HL-60 (cell line): ENCODE measurements around the gene IST1.

ENCODE experiments used
- DNase-seq, 2 experiments: peaks; one replicate each; pipeline ENCODE4 v3.0.0-alpha.2; 2010 to 2020; ENCODE audit warnings: low read depth in 1 of 2, low spot score in 1 of 2
- H3K27ac ChIP-seq: fragments of 250-450 bp; sonication (Bioruptor Pico); replicated peaks from 2 replicates; pipeline ENCODE4 v1.5.1; 2020; ENCODE audit warnings: mild to moderate bottlenecking, moderate library complexity
- H3K27me3 ChIP-seq: fragments of 250-450 bp; sonication (Bioruptor Pico); 2 replicates; pipeline ENCODE4 v1.5.1; 2021; ENCODE audit warnings: mild to moderate bottlenecking, moderate library complexity; ENCODE audit not compliant: insufficient read depth, poor library complexity, severe bottlenecking
- H3K4me3 ChIP-seq: replicated peaks from 2 replicates; pipeline ENCODE4 v1.5.1; 2011; ENCODE audit warnings: mild to moderate bottlenecking, control low read depth, low read length; ENCODE audit not compliant: insufficient read depth
- GABPA ChIP-seq: IDR thresholded peaks from 2 replicates; pipeline ENCODE4 v1.6.1; 2012; ENCODE audit warnings: low read depth
- POLR2AphosphoS5 ChIP-seq: IDR thresholded peaks from 2 replicates; pipeline ENCODE4 v1.6.1; 2012; ENCODE audit warnings: low read depth
- SPI1 ChIP-seq: IDR thresholded peaks from 2 replicates; pipeline ENCODE4 v1.6.1; 2012; ENCODE audit warnings: low read depth, mild to moderate bottlenecking, borderline replicate concordance
- TF ChIP-seq, protein P1 (sequence below): IDR thresholded peaks from 2 replicates; pipeline ENCODE4 v1.6.1; 2012; ENCODE audit warnings: low read depth; ENCODE audit not compliant: insufficient replicate concordance
- TF ChIP-seq, protein P2 (sequence below): IDR thresholded peaks from one replicate; pipeline ENCODE4 v1.5.1; 2011; ENCODE audit warnings: low read length, control low read depth, inconsistent platforms; ENCODE audit not compliant: insufficient read depth

The IST1 gene

DNA sequence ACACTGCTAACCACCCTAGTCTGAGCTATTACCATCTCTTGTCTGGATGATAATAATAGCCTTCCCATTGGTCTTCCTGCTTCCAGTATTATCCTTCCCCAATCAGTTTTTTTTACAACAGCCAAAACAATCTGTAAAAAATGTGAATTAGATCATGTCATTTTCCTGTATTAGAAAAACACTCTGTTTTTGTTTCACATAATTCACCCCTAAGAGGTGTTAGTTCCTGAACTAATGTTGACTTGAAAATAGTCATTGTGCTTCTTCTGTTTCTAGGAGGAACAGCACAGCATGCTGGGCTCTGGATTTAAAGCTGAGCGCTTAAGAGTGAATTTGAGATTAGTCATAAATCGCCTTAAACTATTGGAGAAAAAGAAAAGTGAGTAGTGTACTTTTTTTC lies 20.0 kb downstream of the IST1 start:
- Histone ChIP-seq H3K27ac (no peak overlapping the region), H3K4me3 (no peak overlapping the region), H3K27me3 (no peaks in the 10 kb centered on the region)
- no peak for DNase-seq
- TF ChIP-seq, protein P1, sequence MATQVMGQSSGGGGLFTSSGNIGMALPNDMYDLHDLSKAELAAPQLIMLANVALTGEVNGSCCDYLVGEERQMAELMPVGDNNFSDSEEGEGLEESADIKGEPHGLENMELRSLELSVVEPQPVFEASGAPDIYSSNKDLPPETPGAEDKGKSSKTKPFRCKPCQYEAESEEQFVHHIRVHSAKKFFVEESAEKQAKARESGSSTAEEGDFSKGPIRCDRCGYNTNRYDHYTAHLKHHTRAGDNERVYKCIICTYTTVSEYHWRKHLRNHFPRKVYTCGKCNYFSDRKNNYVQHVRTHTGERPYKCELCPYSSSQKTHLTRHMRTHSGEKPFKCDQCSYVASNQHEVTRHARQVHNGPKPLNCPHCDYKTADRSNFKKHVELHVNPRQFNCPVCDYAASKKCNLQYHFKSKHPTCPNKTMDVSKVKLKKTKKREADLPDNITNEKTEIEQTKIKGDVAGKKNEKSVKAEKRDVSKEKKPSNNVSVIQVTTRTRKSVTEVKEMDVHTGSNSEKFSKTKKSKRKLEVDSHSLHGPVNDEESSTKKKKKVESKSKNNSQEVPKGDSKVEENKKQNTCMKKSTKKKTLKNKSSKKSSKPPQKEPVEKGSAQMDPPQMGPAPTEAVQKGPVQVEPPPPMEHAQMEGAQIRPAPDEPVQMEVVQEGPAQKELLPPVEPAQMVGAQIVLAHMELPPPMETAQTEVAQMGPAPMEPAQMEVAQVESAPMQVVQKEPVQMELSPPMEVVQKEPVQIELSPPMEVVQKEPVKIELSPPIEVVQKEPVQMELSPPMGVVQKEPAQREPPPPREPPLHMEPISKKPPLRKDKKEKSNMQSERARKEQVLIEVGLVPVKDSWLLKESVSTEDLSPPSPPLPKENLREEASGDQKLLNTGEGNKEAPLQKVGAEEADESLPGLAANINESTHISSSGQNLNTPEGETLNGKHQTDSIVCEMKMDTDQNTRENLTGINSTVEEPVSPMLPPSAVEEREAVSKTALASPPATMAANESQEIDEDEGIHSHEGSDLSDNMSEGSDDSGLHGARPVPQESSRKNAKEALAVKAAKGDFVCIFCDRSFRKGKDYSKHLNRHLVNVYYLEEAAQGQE, result no peak
- TF ChIP-seq POLR2AphosphoS5 (no peak), GABPA (no peak), SPI1 (no peak)
- TF ChIP-seq, protein P2, sequence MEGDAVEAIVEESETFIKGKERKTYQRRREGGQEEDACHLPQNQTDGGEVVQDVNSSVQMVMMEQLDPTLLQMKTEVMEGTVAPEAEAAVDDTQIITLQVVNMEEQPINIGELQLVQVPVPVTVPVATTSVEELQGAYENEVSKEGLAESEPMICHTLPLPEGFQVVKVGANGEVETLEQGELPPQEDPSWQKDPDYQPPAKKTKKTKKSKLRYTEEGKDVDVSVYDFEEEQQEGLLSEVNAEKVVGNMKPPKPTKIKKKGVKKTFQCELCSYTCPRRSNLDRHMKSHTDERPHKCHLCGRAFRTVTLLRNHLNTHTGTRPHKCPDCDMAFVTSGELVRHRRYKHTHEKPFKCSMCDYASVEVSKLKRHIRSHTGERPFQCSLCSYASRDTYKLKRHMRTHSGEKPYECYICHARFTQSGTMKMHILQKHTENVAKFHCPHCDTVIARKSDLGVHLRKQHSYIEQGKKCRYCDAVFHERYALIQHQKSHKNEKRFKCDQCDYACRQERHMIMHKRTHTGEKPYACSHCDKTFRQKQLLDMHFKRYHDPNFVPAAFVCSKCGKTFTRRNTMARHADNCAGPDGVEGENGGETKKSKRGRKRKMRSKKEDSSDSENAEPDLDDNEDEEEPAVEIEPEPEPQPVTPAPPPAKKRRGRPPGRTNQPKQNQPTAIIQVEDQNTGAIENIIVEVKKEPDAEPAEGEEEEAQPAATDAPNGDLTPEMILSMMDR, result no peak

DNA sequence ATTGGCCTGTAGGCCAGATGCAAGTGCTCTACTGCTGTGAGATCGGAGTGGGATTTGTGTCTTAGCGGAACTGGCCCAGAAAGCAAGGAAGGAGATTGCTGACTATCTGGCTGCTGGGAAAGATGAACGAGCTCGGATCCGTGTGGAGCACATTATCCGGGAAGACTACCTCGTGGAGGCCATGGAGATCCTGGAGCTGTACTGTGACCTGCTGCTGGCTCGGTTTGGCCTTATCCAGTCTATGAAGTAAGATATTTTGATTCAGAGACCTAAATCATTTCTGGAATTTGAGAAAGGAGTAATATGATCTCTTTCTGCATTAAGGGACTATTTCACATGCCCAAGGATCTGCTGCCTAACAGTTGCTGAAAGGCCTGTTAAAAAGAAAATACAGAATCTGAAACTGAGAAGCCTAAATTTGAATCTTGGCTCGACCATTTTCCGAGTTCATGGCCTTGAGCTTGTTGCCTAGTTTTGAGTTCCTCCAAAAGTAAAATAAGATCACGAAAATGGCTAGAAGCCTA lies 21.1 kb downstream of the IST1 start:
- DNase-seq, result no peak
- H3K4me3 ChIP-seq, result no peak overlapping the region
- H3K27ac ChIP-seq, result no peak overlapping the region
- no peak for TF ChIP-seq POLR2AphosphoS5
- TF ChIP-seq SPI1, result no peak
- TF ChIP-seq, protein P2, result no peak
- TF ChIP-seq, protein P1, result no peak
- no peak for TF ChIP-seq GABPA
- H3K27me3 ChIP-seq, result no peaks in the 10 kb centered on the region

DNA sequence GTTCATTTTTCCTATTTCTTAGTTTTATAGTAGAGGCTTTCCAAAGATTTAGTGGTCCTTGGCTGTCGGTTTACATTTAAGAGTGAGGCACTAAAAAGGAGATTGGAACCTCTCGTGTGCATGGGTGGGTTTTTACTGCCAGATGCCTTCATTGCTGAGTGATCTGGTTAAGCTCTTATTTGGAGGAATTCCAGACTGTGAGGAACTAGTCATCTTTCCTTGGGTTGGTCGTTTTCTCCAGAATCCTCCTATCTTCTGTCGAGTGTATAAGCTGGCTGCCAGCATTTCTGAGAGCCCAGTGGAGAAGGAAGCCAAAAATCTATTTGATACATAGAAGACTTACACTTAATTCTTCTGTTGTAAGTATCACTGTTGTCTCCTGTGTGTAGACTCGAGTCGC lies 22.6 kb downstream of the IST1 start:
- TF ChIP-seq GABPA, result no peak
- TF ChIP-seq, protein P1, result no peak
- no peak for TF ChIP-seq POLR2AphosphoS5
- TF ChIP-seq, protein P2, result no peak
- TF ChIP-seq SPI1, result no peak
- H3K27me3 ChIP-seq, result no peaks in the 10 kb centered on the region
- DNase-seq, result no peak
- H3K4me3 ChIP-seq, result no peak overlapping the region
- H3K27ac ChIP-seq, result no peak overlapping the region
